Peyer's patch (tissue), 4 donors: ENCODE measurements around the gene GSTA4.

Source experiments
- CTCF ChIP-seq, 6 experiments: fragments of 450-650 bp in 4 of 6; fragments of 200-600 bp in 2 of 6; sonication (generic) in 1 of 6; IDR thresholded peaks; one replicate each; pipeline ENCODE4 v1.5.1; 2017 to 2019; ENCODE audit warnings: antibody characterized with exemption in 6 of 6, mild to moderate bottlenecking in 3 of 6, moderate library complexity in 1 of 6
- POLR2A ChIP-seq, 2 donors: fragments of 450-650 bp; IDR thresholded peaks; one replicate each; pipeline ENCODE4 v1.5.1; 2017; ENCODE audit warnings: antibody characterized with exemption in 2 of 2, mild to moderate bottlenecking in 2 of 2, moderate library complexity in 2 of 2

- TF ChIP-seq CTCF (IDR thresholded peaks at IDR 0.05) (no peak), POLR2A (IDR thresholded peaks at IDR 0.05) (no peak)
These were observed 3.5 kb upstream of the GSTA4 start for GRCh38 chr6:52998603-52999002.
